GM19193 (cell line): ENCODE data around the gene HEXIM1.

Source experiments
- POLR2A ChIP-seq: IDR thresholded peaks from 4 replicates; pipeline ENCODE4 v1.6.1; 2011; ENCODE audit not compliant: insufficient read depth, insufficient read length; ENCODE audit errors: extremely low read depth

Gene HEXIM1

GRCh38 chr17:45189009-45189408, 40.7 kb downstream of the HEXIM1 start:
- TF ChIP-seq POLR2A = no peak

- TF ChIP-seq POLR2A = no peak
These were observed 42.4 kb downstream of the HEXIM1 start for GRCh38 chr17:45190503-45191255.

- no peak for TF ChIP-seq POLR2A
These were observed 47.1 kb downstream of the HEXIM1 start for GRCh38 chr17:45195424-45195823.

GRCh38 chr17:45197108-45197507, 48.8 kb downstream of the HEXIM1 start:
- no peak for TF ChIP-seq POLR2A

GRCh38 chr17:45197555-45198334, 49.5 kb downstream of the HEXIM1 start:
- no peak for TF ChIP-seq POLR2A

GRCh38 chr17:45200701-45201100, 52.4 kb downstream of the HEXIM1 start:
- no peak for TF ChIP-seq POLR2A

GRCh38 chr17:45201457-45201856, 53.2 kb downstream of the HEXIM1 start:
- no peak for TF ChIP-seq POLR2A
